GM18517 (cell line): ENCODE results near the gene SMIM29.

Experiments used
- ATAC-seq: cut with Tn5 transposase; IDR thresholded peaks from one replicate; pipeline ENCODE4 v1.9.1; 2021; ENCODE audit warnings: mild to moderate bottlenecking, moderate library complexity; ENCODE audit not compliant: unreplicated experiment

Gene SMIM29

GRCh38 chr6:34248727-34249468 is at the start of gene SMIM29:
Gene SMIM29 (minus strand): TSS chr6:34249006. CDS start chr6:34247791, 1,215 bp downstream.
- peak; percentile 71 for ATAC-seq

GRCh38 chr6:34295721-34296120 is 46.9 kb upstream of the SMIM29 start:
- ATAC-seq, result peak; percentile 89

GRCh38 chr6:34292954-34293353 is 44.1 kb upstream of the SMIM29 start:
- ATAC-seq, result no peak

- ATAC-seq, result no peak
Observed at GRCh38 chr6:34289137-34289536, 40.3 kb upstream of the SMIM29 start.

- peak; percentile 49 for ATAC-seq
Observed at GRCh38 chr6:34288581-34288980, 39.8 kb upstream of the SMIM29 start.

GRCh38 chr6:34285448-34286164 is 36.8 kb upstream of the SMIM29 start:
- no peak for ATAC-seq

- ATAC-seq, result no peak
Observed at GRCh38 chr6:34284563-34285447, 36.0 kb upstream of the SMIM29 start.

GRCh38 chr6:34281702-34282334 is 33.0 kb upstream of the SMIM29 start:
- no peak for ATAC-seq

GRCh38 chr6:34280216-34280615 is 31.4 kb upstream of the SMIM29 start:
- ATAC-seq, result no peak

- no peak for ATAC-seq
Observed at GRCh38 chr6:34278833-34279232, 30.0 kb upstream of the SMIM29 start.

- no peak for ATAC-seq
Observed at GRCh38 chr6:34277763-34278112, 28.9 kb upstream of the SMIM29 start.

- no peak for ATAC-seq
Observed at GRCh38 chr6:34276881-34277762, 28.3 kb upstream of the SMIM29 start.

- ATAC-seq, result no peak
Observed at GRCh38 chr6:34276191-34276590, 27.4 kb upstream of the SMIM29 start.

- no peak for ATAC-seq
Observed at GRCh38 chr6:34275128-34275804, 26.5 kb upstream of the SMIM29 start.

GRCh38 chr6:34274129-34274528 is 25.3 kb upstream of the SMIM29 start:
- ATAC-seq, result no peak

- no peak for ATAC-seq
Observed at GRCh38 chr6:34273242-34273805, 24.5 kb upstream of the SMIM29 start.

GRCh38 chr6:34272013-34272926 is 23.5 kb upstream of the SMIM29 start:
- no peak for ATAC-seq
